Measurements from ENCODE around the gene RASSF10.

The RASSF10 gene

GRCh38 chr11:13008625-13009475 is at the start of gene RASSF10:
Gene RASSF10 (plus strand): TSS chr11:13009316. CDS start chr11:13009577, 261 bp downstream.
- H3K27ac ChIP-seq (ENCODE audit: poor library complexity, severe bottlenecking) = no peak within 1 kb of the TSS
- ATAC-seq (ENCODE audit: low read depth) = peak; percentile 90
- no peaks in the 10 kb centered on the region for H3K9me3 ChIP-seq (ENCODE audit: severe bottlenecking)
- H3K4me1 ChIP-seq (ENCODE audit: insufficient read depth, poor library complexity, severe bottlenecking) = peaks cover 7% of the 10 kb centered on the region
- no peaks in the 10 kb centered on the region for H3K36me3 ChIP-seq (ENCODE audit: low read depth)
- DNase-seq (ENCODE audit: low spot score) = peak; percentile 82
- peak within 1 kb of the TSS; percentile 27 for H3K4me3 ChIP-seq (ENCODE audit: severe bottlenecking)
- H3K27me3 ChIP-seq (ENCODE audit: insufficient read depth, poor library complexity, severe bottlenecking) = peaks cover 15% of the 10 kb centered on the region
- no peak for TF ChIP-seq CTCF (IDR thresholded peaks at IDR 0.05; ENCODE audit: poor library complexity, severe bottlenecking)

GRCh38 chr11:12961615-12962014 is 47.5 kb upstream of the RASSF10 start:
- no peaks in the 10 kb centered on the region for H3K4me1 ChIP-seq (ENCODE audit: insufficient read depth, poor library complexity, severe bottlenecking)
- peak; percentile 48 for TF ChIP-seq CTCF (IDR thresholded peaks at IDR 0.05; ENCODE audit: poor library complexity, severe bottlenecking)
- H3K4me3 ChIP-seq (ENCODE audit: severe bottlenecking) = no peak overlapping the region
- H3K36me3 ChIP-seq (ENCODE audit: low read depth) = no peaks in the 10 kb centered on the region
- no peaks in the 10 kb centered on the region for H3K27me3 ChIP-seq (ENCODE audit: insufficient read depth, poor library complexity, severe bottlenecking)
- H3K27ac ChIP-seq (ENCODE audit: poor library complexity, severe bottlenecking) = no peak overlapping the region
- H3K9me3 ChIP-seq (ENCODE audit: severe bottlenecking) = no peaks in the 10 kb centered on the region
- no peak for DNase-seq (ENCODE audit: low spot score)
- no peak for ATAC-seq (ENCODE audit: low read depth)

GRCh38 chr11:12962306-12962705 is 46.8 kb upstream of the RASSF10 start:
- H3K4me3 ChIP-seq (ENCODE audit: severe bottlenecking) = no peak overlapping the region
- no peak for ATAC-seq (ENCODE audit: low read depth)
- no peaks in the 10 kb centered on the region for H3K27me3 ChIP-seq (ENCODE audit: insufficient read depth, poor library complexity, severe bottlenecking)
- no peaks in the 10 kb centered on the region for H3K9me3 ChIP-seq (ENCODE audit: severe bottlenecking)
- DNase-seq (ENCODE audit: low spot score) = no peak
- no peak for TF ChIP-seq CTCF (IDR thresholded peaks at IDR 0.05; ENCODE audit: poor library complexity, severe bottlenecking)
- H3K36me3 ChIP-seq (ENCODE audit: low read depth) = no peaks in the 10 kb centered on the region
- no peak overlapping the region for H3K27ac ChIP-seq (ENCODE audit: poor library complexity, severe bottlenecking)
- H3K4me1 ChIP-seq (ENCODE audit: insufficient read depth, poor library complexity, severe bottlenecking) = no peaks in the 10 kb centered on the region

GRCh38 chr11:12963051-12963450 is 46.1 kb upstream of the RASSF10 start:
- no peak for TF ChIP-seq CTCF (IDR thresholded peaks at IDR 0.05; ENCODE audit: poor library complexity, severe bottlenecking)
- no peak for DNase-seq (ENCODE audit: low spot score)
- Histone ChIP-seq H3K27ac (ENCODE audit: poor library complexity, severe bottlenecking) (no peak overlapping the region), H3K9me3 (ENCODE audit: severe bottlenecking) (no peaks in the 10 kb centered on the region), H3K36me3 (ENCODE audit: low read depth) (no peaks in the 10 kb centered on the region), H3K4me3 (ENCODE audit: severe bottlenecking) (no peak overlapping the region), H3K27me3 (ENCODE audit: insufficient read depth, poor library complexity, severe bottlenecking) (no peaks in the 10 kb centered on the region), H3K4me1 (ENCODE audit: insufficient read depth, poor library complexity, severe bottlenecking) (peaks cover 7% of the 10 kb centered on the region)
- no peak for ATAC-seq (ENCODE audit: low read depth)

Data from RWPE2 (cell line).